PFSK-1 (cell line): ENCODE data around the gene CTH.

Experiments used
- POLR2AphosphoS5 ChIP-seq: IDR thresholded peaks from 2 replicates; pipeline ENCODE4 v1.6.1; 2012; ENCODE audit warnings: low read depth, mild to moderate bottlenecking, control low read depth, low read length, moderate library complexity
- TAF1 ChIP-seq: IDR thresholded peaks from 2 replicates; pipeline ENCODE4 v1.6.1; 2012; ENCODE audit warnings: low read length, control low read depth, borderline replicate concordance; ENCODE audit not compliant: insufficient read depth
- TF ChIP-seq, protein P1 (sequence below), 2 experiments: IDR thresholded peaks; 2 replicates each; pipeline versions ENCODE4 v1.6.1 to v1.8.0; 2011 to 2012; ENCODE audit warnings: low read depth in 2 of 2, low read length in 2 of 2, control low read depth in 1 of 2, inconsistent platforms in 1 of 2, mild to moderate bottlenecking in 1 of 2, moderate library complexity in 1 of 2; ENCODE audit not compliant: insufficient read depth in 1 of 2

DNA sequence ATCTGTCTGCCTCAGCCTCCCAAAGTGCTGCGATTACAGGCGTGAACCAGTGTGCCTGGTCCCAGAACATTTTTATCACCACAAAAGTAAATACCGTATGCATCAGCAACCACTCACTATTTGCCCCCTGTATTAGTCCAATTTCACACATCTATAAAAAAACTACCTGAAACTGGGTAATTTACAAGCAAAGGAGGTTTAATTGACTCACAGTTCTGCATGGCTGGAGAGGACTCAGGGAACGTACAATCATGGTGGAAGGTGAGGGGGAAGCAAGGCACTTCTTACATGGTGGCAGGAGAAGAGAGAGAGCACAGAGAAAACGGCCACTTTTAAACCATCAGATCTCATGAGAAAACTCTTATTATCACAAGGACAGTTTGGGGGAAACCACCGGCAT is 25.6 kb upstream of the CTH start:
- TF ChIP-seq, protein P1, sequence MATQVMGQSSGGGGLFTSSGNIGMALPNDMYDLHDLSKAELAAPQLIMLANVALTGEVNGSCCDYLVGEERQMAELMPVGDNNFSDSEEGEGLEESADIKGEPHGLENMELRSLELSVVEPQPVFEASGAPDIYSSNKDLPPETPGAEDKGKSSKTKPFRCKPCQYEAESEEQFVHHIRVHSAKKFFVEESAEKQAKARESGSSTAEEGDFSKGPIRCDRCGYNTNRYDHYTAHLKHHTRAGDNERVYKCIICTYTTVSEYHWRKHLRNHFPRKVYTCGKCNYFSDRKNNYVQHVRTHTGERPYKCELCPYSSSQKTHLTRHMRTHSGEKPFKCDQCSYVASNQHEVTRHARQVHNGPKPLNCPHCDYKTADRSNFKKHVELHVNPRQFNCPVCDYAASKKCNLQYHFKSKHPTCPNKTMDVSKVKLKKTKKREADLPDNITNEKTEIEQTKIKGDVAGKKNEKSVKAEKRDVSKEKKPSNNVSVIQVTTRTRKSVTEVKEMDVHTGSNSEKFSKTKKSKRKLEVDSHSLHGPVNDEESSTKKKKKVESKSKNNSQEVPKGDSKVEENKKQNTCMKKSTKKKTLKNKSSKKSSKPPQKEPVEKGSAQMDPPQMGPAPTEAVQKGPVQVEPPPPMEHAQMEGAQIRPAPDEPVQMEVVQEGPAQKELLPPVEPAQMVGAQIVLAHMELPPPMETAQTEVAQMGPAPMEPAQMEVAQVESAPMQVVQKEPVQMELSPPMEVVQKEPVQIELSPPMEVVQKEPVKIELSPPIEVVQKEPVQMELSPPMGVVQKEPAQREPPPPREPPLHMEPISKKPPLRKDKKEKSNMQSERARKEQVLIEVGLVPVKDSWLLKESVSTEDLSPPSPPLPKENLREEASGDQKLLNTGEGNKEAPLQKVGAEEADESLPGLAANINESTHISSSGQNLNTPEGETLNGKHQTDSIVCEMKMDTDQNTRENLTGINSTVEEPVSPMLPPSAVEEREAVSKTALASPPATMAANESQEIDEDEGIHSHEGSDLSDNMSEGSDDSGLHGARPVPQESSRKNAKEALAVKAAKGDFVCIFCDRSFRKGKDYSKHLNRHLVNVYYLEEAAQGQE (IDR thresholded peaks at IDR 0.05; ENCODE audit: insufficient read depth in 1 of 2, low read depth in 2 of 2, low read length in 2 of 2), result no peak
- TF ChIP-seq POLR2AphosphoS5, result no peak
- TF ChIP-seq TAF1, result no peak
